Ectodermal cell (in vitro differentiated cells): ENCODE results near the gene MED15.

Experiments
- H3K27ac ChIP-seq: 2 replicates; pipeline ENCODE4 v1.7.0; 2013; ENCODE audit warnings: mild to moderate bottlenecking, low read depth, low read length; ENCODE audit not compliant: insufficient read depth, poor library complexity, severe bottlenecking
- H3K27me3 ChIP-seq: 2 replicates; pipeline ENCODE4 v1.7.0; 2013; ENCODE audit warnings: mild to moderate bottlenecking, low read length; ENCODE audit not compliant: insufficient read depth, control insufficient read depth, poor library complexity, severe bottlenecking
- H3K36me3 ChIP-seq: one replicate; pipeline ENCODE4 v1.7.0; 2013; ENCODE audit warnings: low read length; ENCODE audit not compliant: control insufficient read depth, insufficient read depth
- H3K4me1 ChIP-seq: one replicate; pipeline ENCODE4 v1.7.0; 2013; ENCODE audit warnings: low read length; ENCODE audit not compliant: control insufficient read depth, insufficient read depth
- H3K4me3 ChIP-seq: 2 replicates; pipeline ENCODE4 v1.7.0; 2013; ENCODE audit warnings: low read depth, low read length, control low read depth; ENCODE audit not compliant: insufficient read depth
- H3K9me3 ChIP-seq: 2 replicates; pipeline ENCODE4 v1.7.0; 2013; ENCODE audit warnings: mild to moderate bottlenecking, low read length, moderate library complexity; ENCODE audit not compliant: control insufficient read depth
- WGBS, 2 experiments: methylation state at CpG; one replicate each; pipeline ENCODE4 v1.1.7; 2013; ENCODE audit warnings: missing lambda C conversion rate in 2 of 2; 5-methylcytosine and 5-hydroxymethylcytosine counted together

MED15 gene

DNA sequence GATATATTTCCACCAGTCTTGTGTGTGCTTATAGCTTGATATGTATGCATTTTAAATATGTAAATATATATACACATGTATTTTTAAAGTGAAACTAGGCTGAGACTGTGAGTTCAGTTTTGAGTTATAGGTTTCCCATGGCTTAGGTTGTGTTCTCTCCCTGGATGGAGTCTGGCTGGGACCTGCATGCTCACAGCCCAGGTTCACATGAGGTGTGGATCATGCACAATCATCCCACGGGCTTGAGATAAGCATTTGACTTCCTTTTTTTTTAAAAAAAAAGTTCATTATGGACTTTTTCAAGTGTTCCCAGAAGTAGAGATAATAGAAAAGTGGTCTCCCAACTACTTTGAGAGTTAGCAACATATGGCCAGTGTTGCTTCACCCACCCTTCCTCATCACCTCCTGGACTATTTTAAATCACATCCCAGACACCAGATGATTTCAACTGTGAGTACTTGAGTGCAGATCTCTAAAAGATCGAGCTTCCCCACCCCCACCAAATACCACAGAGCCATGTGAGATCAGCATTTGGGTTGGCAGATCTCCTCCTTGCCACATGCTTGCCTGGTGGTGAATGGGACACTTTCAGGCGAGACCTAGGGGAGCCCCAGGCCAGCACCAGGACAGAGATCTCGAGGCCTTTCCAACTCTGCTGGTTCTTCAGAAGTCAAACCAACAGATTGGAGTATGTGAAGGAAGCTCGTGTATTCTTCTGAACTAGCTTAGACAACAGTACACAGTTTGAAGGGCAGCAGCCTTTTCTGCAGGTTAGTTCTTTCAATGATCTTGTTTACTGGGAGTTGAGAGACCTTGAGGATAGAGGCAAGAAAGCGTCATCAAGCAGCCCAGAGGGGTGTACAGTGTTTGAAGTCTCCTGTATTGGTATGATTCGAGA is 15.9 kb downstream of the MED15 start:
- 90 to 94% methylated on average over 6 to 7 of the region's 7 CpGs for WGBS, 2 experiments
- no peaks in the 10 kb centered on the region for H3K4me1 ChIP-seq

DNA sequence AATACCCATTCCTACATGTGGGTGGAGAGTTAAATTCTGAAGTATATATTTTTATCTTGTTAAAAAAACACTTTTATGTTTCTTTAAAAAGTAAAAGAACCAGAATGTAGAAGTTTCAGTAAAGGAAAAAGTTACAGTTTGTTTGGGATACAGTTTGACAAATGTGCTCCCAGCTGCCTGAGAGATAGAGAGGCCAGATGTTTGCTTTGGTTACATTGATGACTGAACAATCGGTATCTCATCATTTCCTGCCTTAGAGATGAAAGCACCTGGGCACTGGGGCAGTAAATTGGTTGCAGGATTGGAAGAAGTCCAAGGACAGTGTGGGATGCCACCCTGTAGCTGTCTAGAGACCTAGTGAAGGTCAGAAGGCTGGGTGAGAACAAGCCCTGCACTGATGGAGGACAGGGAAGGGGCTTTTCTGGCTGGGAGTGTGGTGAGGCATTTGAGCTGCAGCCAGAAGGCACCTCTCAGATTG is 16.6 kb downstream of the MED15 start:
- H3K36me3 ChIP-seq, result peaks cover 11% of the 10 kb centered on the region
- no peak overlapping the region for H3K27ac ChIP-seq
- no peaks in the 10 kb centered on the region for H3K4me1 ChIP-seq
- peaks cover 2% of the 10 kb centered on the region for H3K9me3 ChIP-seq
- WGBS, 2 experiments, result 93 to 99% methylated on average over 1 of the region's 1 CpG
- no peaks in the 10 kb centered on the region for H3K27me3 ChIP-seq
- no peak overlapping the region for H3K4me3 ChIP-seq

More for the DNA sequence above, 15.9 kb downstream of the MED15 start:
- Histone ChIP-seq H3K27me3 (no peaks in the 10 kb centered on the region), H3K4me3 (no peak overlapping the region), H3K36me3 (peaks cover 6% of the 10 kb centered on the region), H3K9me3 (peaks cover 2% of the 10 kb centered on the region), H3K27ac (no peak overlapping the region)

DNA sequence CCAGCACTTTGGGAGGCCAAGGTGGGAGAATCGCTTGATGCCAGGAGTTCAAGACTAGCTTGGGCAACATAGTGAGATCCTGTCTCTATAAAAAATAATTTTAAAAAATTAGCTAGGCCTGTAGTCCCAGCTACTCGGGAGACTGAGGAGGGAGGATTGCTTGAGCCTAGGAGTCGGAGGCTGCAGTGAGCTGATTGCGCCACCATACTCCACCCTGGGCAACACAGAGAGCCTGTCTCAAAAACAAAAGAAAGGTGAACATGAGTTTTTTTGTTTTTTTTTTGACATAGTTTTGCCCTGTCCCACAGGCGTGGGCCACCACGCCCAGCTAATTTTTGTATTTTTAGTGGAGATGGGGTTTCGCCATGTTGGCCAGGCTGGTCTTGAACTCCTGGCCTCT is 17.6 kb downstream of the MED15 start:
- peaks cover 2% of the 10 kb centered on the region for H3K9me3 ChIP-seq
- no peaks in the 10 kb centered on the region for H3K27me3 ChIP-seq
- no peak overlapping the region for H3K27ac ChIP-seq
- H3K4me3 ChIP-seq, result no peak overlapping the region
- peaks cover 11% of the 10 kb centered on the region for H3K36me3 ChIP-seq
- 94 to 98% methylated on average over 7 of the region's 7 CpGs for WGBS, 2 experiments
- H3K4me1 ChIP-seq, result peaks cover 1% of the 10 kb centered on the region

DNA sequence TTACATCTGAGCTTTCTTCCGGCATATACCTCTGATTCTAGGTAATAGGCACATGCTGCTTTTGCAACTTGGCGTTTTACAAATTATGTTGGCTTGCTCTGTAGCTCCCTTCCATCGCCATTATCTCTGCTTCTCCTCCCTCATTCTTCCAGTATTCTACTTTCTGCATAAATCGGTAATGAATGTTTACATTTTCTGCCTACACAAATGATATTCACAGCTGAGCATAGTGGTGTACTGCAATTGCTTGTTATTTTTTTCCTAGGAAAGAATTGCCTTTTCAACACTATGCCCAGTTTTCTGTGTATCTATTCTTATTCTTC is 18.9 kb downstream of the MED15 start:
- Histone ChIP-seq H3K27ac (no peak overlapping the region), H3K4me3 (no peak overlapping the region), H3K36me3 (peaks cover 11% of the 10 kb centered on the region), H3K4me1 (peaks cover 10% of the 10 kb centered on the region), H3K27me3 (no peaks in the 10 kb centered on the region), H3K9me3 (peaks cover 2% of the 10 kb centered on the region)
- WGBS, 2 experiments, result 94 to 98% methylated on average over 4 of the region's 4 CpGs

DNA sequence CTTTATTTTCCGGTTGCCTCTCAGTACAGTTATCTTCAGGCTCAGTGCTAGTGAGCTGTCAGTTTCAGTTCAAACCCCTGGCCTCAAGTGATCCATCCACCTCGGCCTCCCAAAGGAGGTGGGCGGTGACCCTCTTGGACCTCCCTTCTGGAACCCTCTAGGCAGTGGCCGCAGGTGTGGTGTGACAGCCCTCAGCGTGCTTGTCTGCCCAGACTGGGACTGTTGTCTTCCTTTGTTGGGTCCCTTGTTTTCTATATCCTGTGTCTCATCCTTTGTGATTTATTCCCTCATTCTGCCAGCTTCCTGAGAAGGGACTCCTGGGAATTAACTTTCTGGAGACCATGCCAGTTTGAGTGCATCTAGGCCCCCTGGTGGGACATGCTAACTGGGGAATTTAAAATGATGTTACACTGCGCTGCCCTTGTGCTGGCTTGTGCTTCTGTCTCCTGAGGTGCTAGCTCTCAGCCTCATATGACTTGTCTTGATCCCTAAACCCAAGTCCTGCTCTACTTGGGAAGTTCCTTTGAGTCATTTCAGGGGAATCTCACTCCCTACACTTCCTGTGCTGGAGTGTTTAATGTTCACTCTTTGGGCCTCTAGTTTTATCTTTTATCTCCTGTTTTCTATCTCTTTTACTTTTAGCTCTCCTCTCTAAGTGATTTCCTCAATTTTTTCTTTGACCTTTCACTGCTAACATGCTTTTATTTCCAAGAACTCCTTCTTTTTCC is 19.4 kb downstream of the MED15 start:
- peaks cover 2% of the 10 kb centered on the region for H3K9me3 ChIP-seq
- 84 to 87% methylated on average over 6 of the region's 6 CpGs for WGBS, 2 experiments
- no peaks in the 10 kb centered on the region for H3K27me3 ChIP-seq
- peaks cover 13% of the 10 kb centered on the region for H3K4me1 ChIP-seq
- no peak overlapping the region for H3K27ac ChIP-seq
- no peak overlapping the region for H3K4me3 ChIP-seq
- H3K36me3 ChIP-seq, result peaks cover 11% of the 10 kb centered on the region

DNA sequence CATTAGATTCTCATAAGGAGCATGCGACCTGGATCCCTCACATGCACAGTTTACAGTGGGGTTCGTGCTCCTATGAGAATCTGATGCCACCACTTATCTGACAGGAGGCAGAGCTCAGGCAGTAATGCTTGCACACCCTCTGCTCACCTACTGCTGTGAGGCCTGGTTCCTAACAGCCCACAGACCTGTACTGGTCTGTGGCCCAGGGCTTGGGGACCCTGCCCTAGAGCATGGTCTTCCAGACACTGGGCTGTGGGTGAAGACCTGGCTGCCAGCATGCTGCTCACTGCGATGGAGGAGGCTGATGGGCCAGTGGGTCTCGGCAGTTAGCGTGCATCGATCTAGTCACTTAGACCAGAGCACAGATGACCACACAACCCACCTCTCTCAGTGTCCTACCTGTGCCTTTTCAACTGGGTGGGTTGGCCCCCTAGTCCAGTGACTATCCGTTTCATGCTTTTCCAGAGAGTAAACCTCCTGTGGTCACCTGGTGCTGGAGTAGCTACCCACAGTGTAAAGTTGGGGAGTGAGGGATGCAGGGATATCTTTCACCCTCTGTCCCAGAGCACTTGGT is 21.1 kb downstream of the MED15 start:
- Histone ChIP-seq H3K27me3 (no peaks in the 10 kb centered on the region), H3K27ac (no peak overlapping the region), H3K4me3 (no peak overlapping the region), H3K4me1 (peaks cover 30% of the 10 kb centered on the region), H3K36me3 (peaks cover 11% of the 10 kb centered on the region), H3K9me3 (peaks cover 2% of the 10 kb centered on the region)
- WGBS, 2 experiments, result 94 to 96% methylated on average over 7 of the region's 7 CpGs

DNA sequence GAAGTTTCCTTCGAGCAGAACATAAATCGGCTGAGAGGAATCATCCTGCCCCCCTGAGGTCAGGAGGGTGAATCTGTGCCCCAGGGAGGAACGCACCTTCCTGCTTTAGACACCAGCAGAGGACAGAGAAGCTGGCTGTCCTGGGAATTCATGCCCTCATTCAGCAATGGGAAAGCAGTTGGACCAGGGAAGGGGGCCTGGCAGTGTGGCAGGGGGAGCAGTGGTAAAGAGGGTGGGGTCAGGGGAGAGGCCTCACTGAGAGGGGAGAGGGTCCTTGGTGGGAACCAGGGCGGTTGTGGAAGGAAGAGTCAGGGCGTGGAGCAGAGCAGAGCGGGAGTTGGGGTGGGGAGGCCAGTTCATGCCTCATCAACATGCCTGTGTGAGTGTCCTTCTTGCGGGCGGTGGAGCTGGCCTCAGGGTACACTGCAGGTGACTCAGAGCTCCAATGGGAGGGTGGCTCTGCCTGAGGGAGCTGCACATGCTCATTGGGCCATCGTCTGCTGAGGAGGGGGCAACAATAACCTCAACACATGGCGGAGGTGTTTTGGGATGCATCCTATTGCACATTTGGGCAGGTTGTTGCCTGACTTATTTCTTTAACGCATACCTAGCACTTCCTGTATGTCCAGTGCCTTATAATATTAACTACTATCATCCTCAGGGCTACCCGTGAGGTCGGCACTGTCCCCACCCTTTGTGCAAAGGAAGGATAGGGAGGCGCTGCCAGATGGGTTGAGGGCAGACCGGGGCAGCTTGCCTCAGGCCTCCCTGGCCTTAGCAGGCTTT is 23.2 kb downstream of the MED15 start:
- WGBS, 2 experiments, result 86 to 87% methylated on average over 15 of the region's 15 CpGs
- peaks cover 2% of the 10 kb centered on the region for H3K9me3 ChIP-seq
- H3K27ac ChIP-seq, result peak overlapping the region; percentile 18
- no peaks in the 10 kb centered on the region for H3K27me3 ChIP-seq
- no peak overlapping the region for H3K4me3 ChIP-seq
- peaks cover 34% of the 10 kb centered on the region for H3K4me1 ChIP-seq
- peaks cover 11% of the 10 kb centered on the region for H3K36me3 ChIP-seq

DNA sequence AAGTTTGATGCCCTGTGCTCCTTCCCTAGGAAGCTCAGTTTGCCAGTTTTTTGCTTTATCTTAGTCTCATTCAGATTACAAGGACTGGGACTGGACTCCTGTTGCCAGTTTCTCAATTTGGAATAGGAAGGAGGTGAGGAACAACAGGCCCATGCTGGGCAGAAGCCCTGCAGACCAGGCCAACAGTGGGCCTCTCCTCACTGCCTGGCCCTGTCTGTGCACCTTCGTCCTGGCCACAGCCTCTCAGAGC is 23.7 kb downstream of the MED15 start:
- peaks cover 34% of the 10 kb centered on the region for H3K4me1 ChIP-seq
- peaks cover 2% of the 10 kb centered on the region for H3K9me3 ChIP-seq
- H3K27ac ChIP-seq, result peak overlapping the region; percentile 18
- no peaks in the 10 kb centered on the region for H3K27me3 ChIP-seq
- no peak overlapping the region for H3K4me3 ChIP-seq
- peaks cover 11% of the 10 kb centered on the region for H3K36me3 ChIP-seq
- WGBS, 2 experiments, result 9 to 19% methylated on average over 1 of the region's 1 CpG

DNA sequence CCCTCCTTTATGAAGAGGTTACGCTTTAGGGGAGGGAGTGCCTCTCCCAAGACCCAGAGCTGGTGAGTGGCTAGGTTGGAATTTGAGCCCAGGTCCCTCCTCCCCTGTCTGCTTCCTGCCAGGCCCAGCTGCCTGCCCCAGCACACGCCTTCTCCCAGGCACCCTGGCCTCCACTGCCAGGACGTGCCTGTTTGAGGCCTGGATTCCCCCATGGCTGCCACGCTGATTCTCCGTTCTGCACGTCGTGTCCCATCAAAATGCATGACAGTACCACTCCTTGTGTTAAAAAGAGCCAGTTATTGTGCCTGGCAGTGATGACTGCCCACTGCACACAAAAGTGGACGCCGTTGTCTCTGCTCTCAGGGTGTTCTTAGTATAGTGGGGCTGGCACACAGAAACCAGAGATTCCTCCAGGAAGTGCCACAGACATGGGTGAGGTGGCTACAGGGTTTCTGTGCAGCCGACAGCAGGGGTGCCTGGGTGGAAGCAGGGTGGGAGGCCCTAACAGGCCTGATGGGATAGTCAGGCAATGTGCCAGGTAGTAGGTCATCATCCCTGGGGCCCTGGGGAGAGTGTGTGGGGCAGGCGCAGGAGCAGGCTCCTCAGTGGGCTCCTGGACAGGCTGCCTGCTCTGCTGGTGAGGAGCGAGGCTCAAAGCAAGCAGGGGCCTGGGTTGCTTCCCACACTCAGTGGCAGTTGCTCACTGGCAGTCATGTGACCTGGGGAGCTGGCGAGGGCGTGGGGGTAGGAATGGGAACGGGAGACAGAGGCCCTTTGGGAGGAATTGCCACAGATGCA is 24.2 kb downstream of the MED15 start:
- 80% methylated on average over 15 of the region's 15 CpGs for WGBS, 2 experiments
- peaks cover 34% of the 10 kb centered on the region for H3K4me1 ChIP-seq
- H3K36me3 ChIP-seq, result peaks cover 11% of the 10 kb centered on the region

More for the DNA sequence above, 24.2 kb downstream of the MED15 start:
- Histone ChIP-seq H3K27me3 (no peaks in the 10 kb centered on the region), H3K27ac (peak overlapping the region; percentile 18), H3K4me3 (no peak overlapping the region), H3K9me3 (peaks cover 2% of the 10 kb centered on the region)
